Vagina (tissue), 2 donors: ENCODE results near the gene TTC7B.

Experiments used
- CTCF ChIP-seq, 3 experiments: fragments of 450-650 bp in 2 of 3; fragments of 200-600 bp in 1 of 3; sonication (generic) in 1 of 3; IDR thresholded peaks; one replicate each; pipeline ENCODE4 v1.5.1; 2017 to 2019; ENCODE audit warnings: antibody characterized with exemption in 3 of 3, mild to moderate bottlenecking in 2 of 3, moderate library complexity in 2 of 3
- POLR2A ChIP-seq, 2 donors: fragments of 450-650 bp; IDR thresholded peaks; one replicate each; pipeline ENCODE4 v1.6.1; 2017; ENCODE audit warnings: antibody characterized with exemption in 2 of 2, mild to moderate bottlenecking in 2 of 2, moderate library complexity in 2 of 2
- POLR2AphosphoS5 ChIP-seq, 2 donors: sonication (generic); formaldehyde crosslinking; IDR thresholded peaks; one replicate each; pipeline ENCODE4 v1.9.0; 2017; ENCODE audit warnings: antibody characterized with exemption in 2 of 2, mild to moderate bottlenecking in 2 of 2, low read depth in 1 of 2; ENCODE audit not compliant: insufficient read depth in 1 of 2

GRCh38 chr14:90483117-90483516, 333.1 kb downstream of the TTC7B start:
- TF ChIP-seq POLR2A (IDR thresholded peaks at IDR 0.05) (no peak), CTCF (IDR thresholded peaks at IDR 0.05) (no peak), POLR2AphosphoS5 (IDR thresholded peaks at IDR 0.05; ENCODE audit: insufficient read depth in 1 of 2, low read depth in 1 of 2) (no peak)
